Measurements from ENCODE around the gene FUT8.

The FUT8 gene

GRCh38 chr14:65718629-65719028, 306.1 kb downstream of the FUT8 start:
- no peak for DNase-seq

- DNase-seq, result no peak
Measured at GRCh38 chr14:65720171-65720570, 307.6 kb downstream of the FUT8 start.

DNA sequence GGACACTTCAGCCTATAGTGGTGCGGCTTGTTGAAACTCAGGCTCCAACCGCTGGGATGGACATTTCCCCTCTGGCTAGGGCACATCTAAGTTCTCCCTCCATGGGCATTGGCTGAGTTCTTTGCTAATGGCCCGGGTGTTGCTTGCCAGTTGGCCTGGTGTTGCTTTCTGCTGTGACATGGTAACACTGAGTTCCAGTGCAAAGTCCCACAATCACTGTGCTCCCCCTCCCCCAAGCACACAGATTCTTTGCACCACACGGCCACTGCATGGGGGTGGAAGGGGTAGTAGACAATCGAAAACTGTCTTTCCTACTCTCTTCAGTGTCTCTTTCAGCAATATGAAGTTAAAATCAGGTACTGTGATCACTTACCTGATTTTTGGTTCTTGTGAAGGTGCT, 308.2 kb downstream of the FUT8 start:
- DNase-seq, result no peak

DNA sequence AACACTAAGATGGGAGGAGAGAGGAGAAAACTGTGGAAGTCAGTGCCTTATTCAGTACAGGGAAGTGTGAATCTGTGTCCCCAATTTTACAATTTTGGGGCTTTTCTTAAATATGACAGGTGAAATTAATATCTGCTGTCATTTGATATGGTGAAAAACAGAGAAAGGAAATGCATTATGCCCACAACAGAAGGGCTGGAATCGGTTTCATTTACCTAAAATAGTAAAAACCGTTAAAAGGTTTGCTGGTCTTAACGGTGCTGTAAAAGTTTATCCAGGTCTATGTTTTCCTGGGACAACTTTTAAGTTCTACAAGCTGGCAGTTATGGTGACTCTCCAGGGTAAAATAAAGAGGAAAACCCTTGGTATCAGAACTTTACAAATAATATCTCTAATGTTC, 310.8 kb downstream of the FUT8 start:
- DNase-seq, result no peak

DNA sequence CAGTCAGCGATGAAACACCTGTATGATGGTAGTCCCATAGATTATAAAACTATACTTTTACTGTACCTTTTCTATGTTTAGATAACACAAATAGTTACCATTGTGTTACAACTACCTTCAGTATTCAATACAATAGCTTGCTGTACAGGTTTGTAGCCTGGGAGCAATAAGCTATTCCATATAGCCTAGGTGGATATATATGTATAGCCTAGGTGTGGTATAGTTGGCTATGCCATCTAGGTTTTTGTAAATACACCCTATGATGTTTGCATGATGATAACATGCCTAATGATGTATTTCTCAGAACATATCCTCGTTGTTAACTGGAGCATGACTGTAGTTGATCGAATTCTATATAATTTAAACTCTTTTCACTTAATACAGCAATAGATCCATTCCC, 316.1 kb downstream of the FUT8 start:
- DNase-seq, result no peak

GRCh38 chr14:65729566-65729965, 317.0 kb downstream of the FUT8 start:
- DNase-seq, result no peak

DNA sequence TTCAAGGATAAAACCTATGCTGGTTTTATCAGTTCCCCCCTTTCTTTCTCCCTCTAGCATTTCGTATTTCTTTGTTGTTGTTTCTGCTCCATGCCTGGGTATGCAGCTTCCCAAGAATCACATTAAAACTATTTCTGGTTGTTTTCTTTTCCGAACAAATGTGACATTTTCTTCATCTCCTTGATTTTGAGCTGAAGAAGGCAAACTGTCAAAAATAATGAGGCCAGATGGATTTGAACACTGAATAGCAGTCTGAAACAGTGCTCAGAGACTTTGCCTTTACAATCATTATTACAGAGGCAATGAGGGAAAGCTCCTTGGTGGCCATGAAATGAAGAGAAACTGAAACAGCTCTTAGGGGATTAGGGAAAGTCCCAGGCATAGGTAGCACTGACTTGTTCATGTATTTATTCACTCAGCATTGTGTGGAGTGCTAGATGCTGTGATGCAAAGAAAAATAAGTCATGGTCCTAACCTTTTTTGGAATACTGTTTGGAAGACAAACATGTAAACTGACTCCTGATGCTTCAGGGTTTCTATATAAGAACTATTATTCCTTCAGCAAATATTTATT, 319.5 kb downstream of the FUT8 start:
- DNase-seq, result no peak

GRCh38 chr14:65738339-65738738, 325.8 kb downstream of the FUT8 start:
- DNase-seq, result no peak

- no peak for DNase-seq
Measured at GRCh38 chr14:65745396-65746190, 333.1 kb downstream of the FUT8 start.

GRCh38 chr14:65748796-65749195, 336.3 kb downstream of the FUT8 start:
- DNase-seq, result no peak

- DNase-seq, result no peak
Measured at GRCh38 chr14:65749287-65749686, 336.8 kb downstream of the FUT8 start.

- no peak for DNase-seq
Measured at GRCh38 chr14:65750906-65751305, 338.4 kb downstream of the FUT8 start.

DNA sequence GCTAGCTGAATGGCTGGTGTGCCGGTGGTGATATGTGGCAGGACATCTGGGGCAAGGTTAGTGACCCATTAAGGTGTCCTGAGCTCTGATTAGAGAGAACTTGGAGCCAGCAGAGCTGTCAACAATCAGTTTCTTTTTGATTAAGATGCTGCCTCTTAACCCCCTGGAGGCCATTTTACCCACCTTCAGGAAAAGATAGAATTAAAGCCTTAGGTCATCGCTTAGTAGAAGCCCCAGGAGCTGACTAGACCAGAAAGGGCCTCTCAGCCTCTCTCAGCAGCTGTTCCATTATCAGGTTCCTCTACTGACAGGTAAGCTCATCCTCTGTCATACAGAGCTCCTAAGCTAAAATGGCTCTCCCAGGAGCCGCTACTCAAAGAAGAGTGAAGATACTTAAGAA, 339.0 kb downstream of the FUT8 start:
- DNase-seq, result no peak

DNA sequence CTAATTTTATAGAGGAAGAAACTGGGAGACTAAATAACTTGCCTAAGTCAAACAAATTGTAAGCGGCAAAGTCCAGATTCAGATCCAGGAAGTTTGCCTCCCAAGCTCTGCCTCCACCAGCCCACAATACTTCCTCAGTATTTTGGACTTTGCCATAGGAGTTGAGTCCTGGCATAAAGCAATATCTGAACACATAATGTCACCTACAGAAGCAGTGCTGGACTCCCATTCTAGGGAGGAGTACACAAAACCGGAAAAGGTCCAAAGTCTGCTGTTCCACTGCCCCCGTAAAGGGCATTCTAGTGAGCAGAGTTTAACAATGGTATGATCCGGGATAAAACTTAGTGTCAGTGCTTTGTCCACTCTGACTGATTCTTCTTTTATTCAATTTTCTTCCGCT, 340.5 kb downstream of the FUT8 start:
- no peak for DNase-seq

- DNase-seq, result no peak
Measured at GRCh38 chr14:65755331-65755730, 342.8 kb downstream of the FUT8 start.

- no peak for DNase-seq
Measured at GRCh38 chr14:65756880-65757279, 344.4 kb downstream of the FUT8 start.

DNA sequence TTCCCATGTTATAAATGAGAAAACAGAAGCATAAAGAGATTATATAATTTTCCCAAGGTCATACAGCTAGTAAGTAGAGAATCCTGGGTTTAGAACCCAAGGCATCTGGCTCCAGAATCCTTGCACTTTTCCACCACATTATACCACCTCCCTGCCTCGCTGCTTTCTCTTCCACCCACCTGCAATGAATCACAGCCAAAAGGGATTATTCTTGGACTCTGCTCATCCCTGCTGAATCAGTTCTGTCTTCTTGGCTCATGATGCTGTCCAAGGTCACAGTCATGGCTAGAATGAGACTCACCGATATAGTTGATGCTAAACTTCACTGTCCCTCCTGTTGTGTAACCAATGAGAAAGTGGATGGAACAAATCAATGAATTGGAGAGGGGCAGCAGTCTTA, 356.6 kb downstream of the FUT8 start:
- no peak for DNase-seq

GRCh38 chr14:65770681-65771080, 358.2 kb downstream of the FUT8 start:
- no peak for DNase-seq

- DNase-seq, result no peak
Measured at GRCh38 chr14:65771271-65771670, 358.7 kb downstream of the FUT8 start.

- DNase-seq, result no peak
Measured at GRCh38 chr14:65772466-65772865, 359.9 kb downstream of the FUT8 start.

- no peak for DNase-seq
Measured at GRCh38 chr14:65772921-65773574, 360.5 kb downstream of the FUT8 start.

- no peak for DNase-seq
Measured at GRCh38 chr14:65774041-65774440, 361.5 kb downstream of the FUT8 start.

- no peak for DNase-seq
Measured at GRCh38 chr14:65776193-65776852, 363.8 kb downstream of the FUT8 start.

DNA sequence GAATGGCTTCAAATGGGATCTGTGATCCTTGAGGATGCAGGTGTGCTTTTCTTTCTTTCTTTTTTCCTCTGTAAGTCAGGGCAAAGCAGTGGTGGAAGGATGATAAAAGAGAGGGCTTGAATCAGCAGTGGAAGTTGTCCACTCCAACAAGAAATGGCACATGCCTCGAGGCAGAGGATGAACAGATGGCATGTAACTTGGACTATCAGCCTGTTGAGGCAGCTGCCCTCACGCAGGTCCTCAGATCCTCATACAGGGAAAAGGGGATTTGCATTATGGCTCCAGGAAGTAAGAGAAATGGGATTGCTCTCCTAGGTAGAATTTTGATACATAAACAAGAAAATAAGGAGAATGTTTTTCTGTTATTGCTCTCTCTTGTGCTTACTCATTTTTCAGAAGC, 368.0 kb downstream of the FUT8 start:
- DNase-seq, result no peak

Data from CD4-positive, alpha-beta T cell treated with Interferon gamma for 1 hour (primary cell).